GM23338 (cell line): ENCODE measurements around the gene SLC30A5.

Experiments
- CREB1 ChIP-seq: fragments of 250-450 bp; sonication (Bioruptor Pico); IDR thresholded peaks from 2 replicates; pipeline ENCODE4 v1.5.0; 2020; ENCODE audit warnings: low read depth, mild to moderate bottlenecking, moderate library complexity
- CTCF ChIP-seq, 2 experiments: fragments of 200-600 bp in 1 of 2; sonication (generic) in 1 of 2; conservative IDR thresholded peaks; 2 replicates each; pipeline versions ENCODE4 v1.5.1 to v1.6.1; 2016 to 2017; ENCODE audit warnings: antibody characterized with exemption in 2 of 2, low read depth in 2 of 2, mild to moderate bottlenecking in 2 of 2, moderate library complexity in 1 of 2
- EZH2 ChIP-seq: fragments of 200-600 bp; sonication (generic); IDR thresholded peaks from one replicate; pipeline ENCODE4 v1.8.0; 2017; ENCODE audit warnings: antibody characterized with exemption, mild to moderate bottlenecking, low read depth; ENCODE audit not compliant: unreplicated experiment
- EZH2phosphoT487 ChIP-seq: fragments of 200-600 bp; sonication (generic); IDR thresholded peaks from one replicate; pipeline ENCODE4 v1.8.1; 2018; ENCODE audit warnings: antibody characterized with exemption; ENCODE audit not compliant: unreplicated experiment
- JUNB ChIP-seq: IDR thresholded peaks from one replicate; pipeline ENCODE4 v1.6.1; 2016; ENCODE audit warnings: antibody characterized with exemption; ENCODE audit not compliant: unreplicated experiment
- NANOG ChIP-seq: IDR thresholded peaks from 2 replicates; pipeline ENCODE4 v1.6.1; 2016; ENCODE audit warnings: antibody characterized with exemption, borderline replicate concordance
- POLR2AphosphoS5 ChIP-seq: IDR thresholded peaks from 2 replicates; pipeline ENCODE4 v1.6.1; 2016; ENCODE audit warnings: antibody characterized with exemption, low read depth
- STAT1 ChIP-seq: IDR thresholded peaks from one replicate; pipeline ENCODE4 v1.6.1; 2016; ENCODE audit warnings: antibody characterized with exemption; ENCODE audit not compliant: unreplicated experiment
- ZNF114 ChIP-seq: fragments of 250-450 bp; sonication (Bioruptor Pico); IDR thresholded peaks from 2 replicates; pipeline ENCODE4 v1.5.0; 2020; ENCODE audit warnings: mild to moderate bottlenecking, moderate library complexity
- ZNF462 ChIP-seq: fragments of 250-450 bp; sonication (Bioruptor Pico); IDR thresholded peaks from 2 replicates; pipeline ENCODE4 v1.5.0; 2020; ENCODE audit warnings: mild to moderate bottlenecking, moderate library complexity
- TF ChIP-seq, protein P1 (sequence below): IDR thresholded peaks from one replicate; pipeline ENCODE4 v1.6.1; 2018; ENCODE audit warnings: antibody characterized with exemption; ENCODE audit not compliant: unreplicated experiment
- TF ChIP-seq, protein P2 (sequence below): IDR thresholded peaks from 2 replicates; pipeline ENCODE4 v1.6.1; 2016; ENCODE audit warnings: antibody characterized with exemption

DNA sequence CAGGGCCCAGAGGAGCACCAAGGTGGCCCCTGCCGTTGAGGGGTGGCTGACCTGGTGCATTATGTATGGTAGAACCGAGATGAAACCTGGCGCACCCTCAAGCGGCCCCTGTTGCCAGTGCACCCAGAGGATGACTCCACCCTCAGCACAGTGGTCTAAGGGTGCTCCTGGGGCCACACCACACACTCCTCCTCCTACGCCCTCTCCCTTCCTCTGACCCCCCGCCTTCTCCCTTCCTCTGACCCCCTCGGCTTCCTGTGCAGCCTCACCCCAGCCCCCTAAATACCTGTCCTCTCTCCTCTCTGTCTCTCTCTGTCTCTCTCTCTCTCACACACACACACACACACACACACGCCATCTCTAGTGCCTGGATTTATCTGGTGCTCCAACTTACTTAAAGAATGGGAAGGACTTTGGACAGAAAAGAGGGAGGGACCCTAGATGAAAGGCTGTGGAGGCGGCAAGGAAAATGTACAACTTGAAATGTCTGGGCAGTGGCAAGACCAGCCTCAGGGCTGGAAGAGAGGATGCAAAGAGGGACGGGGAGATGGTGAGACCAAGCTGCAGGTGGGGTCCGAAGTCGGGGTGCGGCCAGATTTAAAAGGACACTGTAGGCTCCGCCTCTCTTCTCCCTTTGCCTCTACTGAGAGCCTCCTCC lies 18.2 kb upstream of the SLC30A5 start:
- TF ChIP-seq CTCF (conservative IDR thresholded peaks at IDR 0.05; ENCODE audit: low read depth in 2 of 2): no peak
- no peak for TF ChIP-seq ZNF114 (CRISPR knock-in tag)
- TF ChIP-seq EZH2: no peak
- TF ChIP-seq POLR2AphosphoS5: no peak
- no peak for TF ChIP-seq EZH2phosphoT487
- TF ChIP-seq, protein P1, sequence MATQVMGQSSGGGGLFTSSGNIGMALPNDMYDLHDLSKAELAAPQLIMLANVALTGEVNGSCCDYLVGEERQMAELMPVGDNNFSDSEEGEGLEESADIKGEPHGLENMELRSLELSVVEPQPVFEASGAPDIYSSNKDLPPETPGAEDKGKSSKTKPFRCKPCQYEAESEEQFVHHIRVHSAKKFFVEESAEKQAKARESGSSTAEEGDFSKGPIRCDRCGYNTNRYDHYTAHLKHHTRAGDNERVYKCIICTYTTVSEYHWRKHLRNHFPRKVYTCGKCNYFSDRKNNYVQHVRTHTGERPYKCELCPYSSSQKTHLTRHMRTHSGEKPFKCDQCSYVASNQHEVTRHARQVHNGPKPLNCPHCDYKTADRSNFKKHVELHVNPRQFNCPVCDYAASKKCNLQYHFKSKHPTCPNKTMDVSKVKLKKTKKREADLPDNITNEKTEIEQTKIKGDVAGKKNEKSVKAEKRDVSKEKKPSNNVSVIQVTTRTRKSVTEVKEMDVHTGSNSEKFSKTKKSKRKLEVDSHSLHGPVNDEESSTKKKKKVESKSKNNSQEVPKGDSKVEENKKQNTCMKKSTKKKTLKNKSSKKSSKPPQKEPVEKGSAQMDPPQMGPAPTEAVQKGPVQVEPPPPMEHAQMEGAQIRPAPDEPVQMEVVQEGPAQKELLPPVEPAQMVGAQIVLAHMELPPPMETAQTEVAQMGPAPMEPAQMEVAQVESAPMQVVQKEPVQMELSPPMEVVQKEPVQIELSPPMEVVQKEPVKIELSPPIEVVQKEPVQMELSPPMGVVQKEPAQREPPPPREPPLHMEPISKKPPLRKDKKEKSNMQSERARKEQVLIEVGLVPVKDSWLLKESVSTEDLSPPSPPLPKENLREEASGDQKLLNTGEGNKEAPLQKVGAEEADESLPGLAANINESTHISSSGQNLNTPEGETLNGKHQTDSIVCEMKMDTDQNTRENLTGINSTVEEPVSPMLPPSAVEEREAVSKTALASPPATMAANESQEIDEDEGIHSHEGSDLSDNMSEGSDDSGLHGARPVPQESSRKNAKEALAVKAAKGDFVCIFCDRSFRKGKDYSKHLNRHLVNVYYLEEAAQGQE: no peak
- TF ChIP-seq NANOG: no peak
- no peak for TF ChIP-seq JUNB
- TF ChIP-seq, protein P2, sequence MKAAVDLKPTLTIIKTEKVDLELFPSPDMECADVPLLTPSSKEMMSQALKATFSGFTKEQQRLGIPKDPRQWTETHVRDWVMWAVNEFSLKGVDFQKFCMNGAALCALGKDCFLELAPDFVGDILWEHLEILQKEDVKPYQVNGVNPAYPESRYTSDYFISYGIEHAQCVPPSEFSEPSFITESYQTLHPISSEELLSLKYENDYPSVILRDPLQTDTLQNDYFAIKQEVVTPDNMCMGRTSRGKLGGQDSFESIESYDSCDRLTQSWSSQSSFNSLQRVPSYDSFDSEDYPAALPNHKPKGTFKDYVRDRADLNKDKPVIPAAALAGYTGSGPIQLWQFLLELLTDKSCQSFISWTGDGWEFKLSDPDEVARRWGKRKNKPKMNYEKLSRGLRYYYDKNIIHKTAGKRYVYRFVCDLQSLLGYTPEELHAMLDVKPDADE: no peak
- no peak for TF ChIP-seq STAT1
- no peak for TF ChIP-seq ZNF462
- TF ChIP-seq CREB1 (CRISPR knock-in tag): no peak
